Activated CD8-positive, alpha-beta memory T cell treated with anti-CD3 and anti-CD28 coated beads, Interleukin-2, amount 10 ng/mL, durations not matched to agents 7 days and 5 days (primary cell): ENCODE measurements around the gene GALNT18. TPM values are rescaled to one million over a fixed set of nuclear protein-coding genes. Genes with fewer than 3 reads are reported as not detected.
"Not testable (repeated sequence)": the region's sequence is repeated elsewhere in the genome, so short reads cannot be mapped to it uniquely, and the experiment has no call there.

ENCODE experiments used
- ATAC-seq: fragments of 150-1000 bp; cut with Tn5 transposase; one replicate; pipeline ENCODE4 v1.10.0; 2021; ENCODE audit warnings: moderate library complexity
- CTCF ChIA-PET: fragments of 350-600 bp; sonication (Branson Sonifier 250); formaldehyde crosslinking; loops from one replicate; lab custom pipeline; 2021; ENCODE audit warnings: antibody characterized with exemption; lab: Charles Lee
- DNase-seq: peaks from one replicate; pipeline ENCODE4 v3.0.0-alpha.2; 2020
- H3K27ac Mint-ChIP-seq: one replicate; pipeline ENCODE4 v1.8.0; 2021; ENCODE audit warnings: mild to moderate bottlenecking, mixed read lengths
- H3K27me3 Mint-ChIP-seq: one replicate; pipeline ENCODE4 v1.8.0; 2021; ENCODE audit warnings: mixed read lengths
- H3K36me3 Mint-ChIP-seq: one replicate; pipeline ENCODE4 v1.8.0; 2021; ENCODE audit warnings: mild to moderate bottlenecking, mixed read lengths
- H3K4me1 Mint-ChIP-seq: one replicate; pipeline ENCODE4 v1.8.0; 2021; ENCODE audit warnings: mixed read lengths
- H3K4me3 Mint-ChIP-seq: one replicate; pipeline ENCODE4 v1.8.0; 2021; ENCODE audit warnings: mild to moderate bottlenecking, moderate library complexity, mixed read lengths
- H3K9me3 Mint-ChIP-seq: one replicate; pipeline ENCODE4 v1.8.0; 2022; ENCODE audit warnings: low read depth, mixed read lengths
- total RNA-seq, 2 experiments: library from RNA; stranded (reverse); gene quantifications; one replicate each; pipeline ENCODE4 v1.2.3, GENCODE V29; 2021

Gene GALNT18
- total RNA-seq, 2 experiments from 2014 or later: 0.32 to 0.70 TPM

GRCh38 chr11:11379661-11380060, 242.1 kb downstream of the GALNT18 start:
- H3K27ac Mint-ChIP-seq: no peak overlapping the region
- DNase-seq: no peak
- H3K36me3 Mint-ChIP-seq: no peaks in the 10 kb centered on the region

GRCh38 chr11:11378184-11378940, 243.4 kb downstream of the GALNT18 start:
- DNase-seq: no peak
- no peak for ATAC-seq
- Mint-ChIP-seq H3K27ac (no peak overlapping the region), H3K4me3 (no peak overlapping the region), H3K27me3 (no peaks in the 10 kb centered on the region), H3K9me3 (no peaks in the 10 kb centered on the region), H3K36me3 (no peaks in the 10 kb centered on the region), H3K4me1 (no peaks in the 10 kb centered on the region)
- CTCF ChIA-PET: no interaction called here

More at GRCh38 chr11:11379661-11380060, 242.1 kb downstream of the GALNT18 start:
- H3K4me1 Mint-ChIP-seq: no peaks in the 10 kb centered on the region
- CTCF ChIA-PET: no interaction called here
- no peaks in the 10 kb centered on the region for H3K9me3 Mint-ChIP-seq
- H3K4me3 Mint-ChIP-seq: no peak overlapping the region
- H3K27me3 Mint-ChIP-seq: no peaks in the 10 kb centered on the region
- no peak for ATAC-seq

GRCh38 chr11:11374358-11375148, 247.3 kb downstream of the GALNT18 start:
- H3K4me3 Mint-ChIP-seq: no peak overlapping the region
- no peaks in the 10 kb centered on the region for H3K4me1 Mint-ChIP-seq
- DNase-seq (no peak), ATAC-seq (no peak)
- no peaks in the 10 kb centered on the region for H3K36me3 Mint-ChIP-seq
- H3K27ac Mint-ChIP-seq: no peak overlapping the region
- H3K27me3 Mint-ChIP-seq: no peaks in the 10 kb centered on the region
- H3K9me3 Mint-ChIP-seq: no peaks in the 10 kb centered on the region
- CTCF ChIA-PET: no interaction called here

GRCh38 chr11:11373934-11374333, 247.9 kb downstream of the GALNT18 start:
- H3K4me1 Mint-ChIP-seq: no peaks in the 10 kb centered on the region
- ATAC-seq (no peak), DNase-seq (no peak)
- no peak overlapping the region for H3K4me3 Mint-ChIP-seq
- H3K27me3 Mint-ChIP-seq: no peaks in the 10 kb centered on the region
- no peaks in the 10 kb centered on the region for H3K9me3 Mint-ChIP-seq
- H3K36me3 Mint-ChIP-seq: no peaks in the 10 kb centered on the region
- CTCF ChIA-PET: no interaction called here
- H3K27ac Mint-ChIP-seq: no peak overlapping the region

GRCh38 chr11:11372461-11372860, 249.3 kb downstream of the GALNT18 start:
- H3K4me3 Mint-ChIP-seq: no peak overlapping the region
- H3K27me3 Mint-ChIP-seq: no peaks in the 10 kb centered on the region
- no peak for ATAC-seq
- CTCF ChIA-PET: no interaction called here
- no peaks in the 10 kb centered on the region for H3K36me3 Mint-ChIP-seq
- H3K27ac Mint-ChIP-seq: no peak overlapping the region
- H3K4me1 Mint-ChIP-seq: no peaks in the 10 kb centered on the region
- no peaks in the 10 kb centered on the region for H3K9me3 Mint-ChIP-seq
- no peak for DNase-seq

- Mint-ChIP-seq H3K27me3 (no peaks in the 10 kb centered on the region), H3K36me3 (no peaks in the 10 kb centered on the region), H3K9me3 (no peaks in the 10 kb centered on the region), H3K27ac (no peak overlapping the region), H3K4me1 (no peaks in the 10 kb centered on the region), H3K4me3 (no peak overlapping the region)
- ATAC-seq: no peak
- CTCF ChIA-PET: no interaction called here
- no peak for DNase-seq
These were observed 250.9 kb downstream of the GALNT18 start for GRCh38 chr11:11370962-11371303.

GRCh38 chr11:11370255-11370961, 251.4 kb downstream of the GALNT18 start:
- no peaks in the 10 kb centered on the region for H3K27me3 Mint-ChIP-seq
- H3K4me1 Mint-ChIP-seq: no peaks in the 10 kb centered on the region
- no peaks in the 10 kb centered on the region for H3K36me3 Mint-ChIP-seq
- CTCF ChIA-PET: no interaction called here
- H3K27ac Mint-ChIP-seq: no peak overlapping the region
- DNase-seq (no peak), ATAC-seq (no peak)
- H3K9me3 Mint-ChIP-seq: no peaks in the 10 kb centered on the region
- H3K4me3 Mint-ChIP-seq: no peak overlapping the region

- H3K4me3 Mint-ChIP-seq: no peak overlapping the region
- H3K36me3 Mint-ChIP-seq: no peaks in the 10 kb centered on the region
- ATAC-seq (no peak), DNase-seq (no peak)
- H3K9me3 Mint-ChIP-seq: no peaks in the 10 kb centered on the region
- no peak overlapping the region for H3K27ac Mint-ChIP-seq
- CTCF ChIA-PET: no interaction called here
- H3K27me3 Mint-ChIP-seq: peaks cover 11% of the 10 kb centered on the region
- no peaks in the 10 kb centered on the region for H3K4me1 Mint-ChIP-seq
These were observed 255.0 kb downstream of the GALNT18 start for GRCh38 chr11:11366793-11367192.

GRCh38 chr11:11363674-11364073, 258.1 kb downstream of the GALNT18 start:
- DNase-seq (no peak), ATAC-seq (no peak)
- Mint-ChIP-seq H3K27ac (no peak overlapping the region), H3K4me3 (no peak overlapping the region), H3K9me3 (no peaks in the 10 kb centered on the region), H3K27me3 (peaks cover 18% of the 10 kb centered on the region), H3K36me3 (no peaks in the 10 kb centered on the region), H3K4me1 (no peaks in the 10 kb centered on the region)
- CTCF ChIA-PET: no interaction called here

- no peak for ATAC-seq
- peaks cover 36% of the 10 kb centered on the region for H3K27me3 Mint-ChIP-seq
- H3K36me3 Mint-ChIP-seq: no peaks in the 10 kb centered on the region
- CTCF ChIA-PET: no interaction called here
- no peaks in the 10 kb centered on the region for H3K9me3 Mint-ChIP-seq
- no peak overlapping the region for H3K27ac Mint-ChIP-seq
- H3K4me1 Mint-ChIP-seq: no peaks in the 10 kb centered on the region
- DNase-seq: no peak
- no peak overlapping the region for H3K4me3 Mint-ChIP-seq
These were observed 262.2 kb downstream of the GALNT18 start for GRCh38 chr11:11359611-11360010.

- H3K36me3 Mint-ChIP-seq: no peaks in the 10 kb centered on the region
- H3K9me3 Mint-ChIP-seq: no peaks in the 10 kb centered on the region
- DNase-seq: no peak
- ATAC-seq: no peak
- H3K4me1 Mint-ChIP-seq: no peaks in the 10 kb centered on the region
- H3K4me3 Mint-ChIP-seq: no peak overlapping the region
- no peak overlapping the region for H3K27ac Mint-ChIP-seq
- H3K27me3 Mint-ChIP-seq: peaks cover 27% of the 10 kb centered on the region
- CTCF ChIA-PET: no interaction called here
These were observed 265.0 kb downstream of the GALNT18 start for GRCh38 chr11:11356842-11357241.

- H3K27ac Mint-ChIP-seq, H3K4me1 Mint-ChIP-seq, CTCF ChIA-PET, H3K36me3 Mint-ChIP-seq, H3K9me3 Mint-ChIP-seq, H3K4me3 Mint-ChIP-seq, ATAC-seq, DNase-seq: not testable (repeated sequence)
- H3K27me3 Mint-ChIP-seq: peaks cover 17% of the 10 kb centered on the region
These were observed 268.9 kb downstream of the GALNT18 start, which contains the start of gene CSNK2A3 for GRCh38 chr11:11352878-11353277. CSNK2A3 (minus strand) TSS chr11:11353250; CDS start chr11:11353119, 131 bp downstream.

GRCh38 chr11:11351851-11352250, 270.0 kb downstream of the GALNT18 start:
- H3K4me1 Mint-ChIP-seq, CTCF ChIA-PET, H3K9me3 Mint-ChIP-seq, H3K27ac Mint-ChIP-seq, ATAC-seq, H3K4me3 Mint-ChIP-seq, H3K36me3 Mint-ChIP-seq, DNase-seq: not testable (repeated sequence)
- H3K27me3 Mint-ChIP-seq: peaks cover 13% of the 10 kb centered on the region
